Stimulated activated naive CD8-positive, alpha-beta T cell treated with anti-CD3 and anti-CD28 coated beads, Interleukin-15, Interleukin-2, amounts not matched to agents 100 ng/mL and 50 ng/mL, for 24 hours (primary cell): ENCODE data around the gene ZDHHC11B.
"Not testable (repeated sequence)": the region's sequence is repeated elsewhere in the genome, so short reads cannot be mapped to it uniquely, and the experiment has no call there.

Experiments used
- H3K27ac Mint-ChIP-seq: one replicate; pipeline ENCODE4 v1.8.0; 2021; ENCODE audit warnings: mild to moderate bottlenecking, mixed read lengths
- H3K27me3 Mint-ChIP-seq: one replicate; pipeline ENCODE4 v1.8.0; 2021; ENCODE audit warnings: mixed read lengths
- H3K36me3 Mint-ChIP-seq: one replicate; pipeline ENCODE4 v1.8.0; 2021; ENCODE audit warnings: low read depth, mixed read lengths
- H3K4me1 Mint-ChIP-seq: one replicate; pipeline ENCODE4 v1.8.0; 2021; ENCODE audit warnings: low read depth, mixed read lengths
- H3K4me3 Mint-ChIP-seq: one replicate; pipeline ENCODE4 v1.8.0; 2021; ENCODE audit warnings: mild to moderate bottlenecking, mixed read lengths
- H3K9me3 Mint-ChIP-seq: one replicate; pipeline ENCODE4 v1.8.0; 2021; ENCODE audit warnings: mixed read lengths

Gene ZDHHC11B

GRCh38 chr5:784428-785177, at the start of gene ZDHHC11B:
ZDHHC11B (minus strand) TSS chr5:784729; CDS start chr5:766919, 17,810 bp downstream.
- not testable (repeated sequence) for H3K27ac Mint-ChIP-seq, H3K4me1 Mint-ChIP-seq
- H3K4me3 Mint-ChIP-seq, result peak within 1 kb of the TSS; percentile 70

DNA sequence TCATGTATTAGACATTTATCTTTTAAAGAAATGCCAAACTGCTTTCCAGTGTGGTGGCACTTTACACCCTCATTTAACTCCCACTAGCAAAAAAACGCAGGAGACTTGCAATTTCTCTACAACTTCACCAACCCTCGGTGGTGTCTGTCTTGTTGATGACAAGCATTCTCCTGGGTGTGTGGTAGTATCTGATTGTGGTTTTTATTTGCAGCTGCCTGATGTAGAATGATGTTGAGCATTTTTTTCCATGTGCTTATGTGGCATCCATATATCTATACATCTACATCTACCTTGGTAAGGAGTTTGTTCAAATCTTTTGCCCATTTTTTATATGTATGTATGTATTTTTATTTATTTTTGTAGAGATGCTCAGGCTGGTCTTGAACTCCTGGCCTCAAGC, 49.5 kb upstream of the ZDHHC11B start:
- H3K4me3 Mint-ChIP-seq, H3K27ac Mint-ChIP-seq, H3K9me3 Mint-ChIP-seq, H3K36me3 Mint-ChIP-seq, H3K4me1 Mint-ChIP-seq: not testable (repeated sequence)
- H3K27me3 Mint-ChIP-seq, result peaks cover 18% of the 10 kb centered on the region

More at GRCh38 chr5:784428-785177, at the start of gene ZDHHC11B:
- H3K27me3 Mint-ChIP-seq, result peaks cover 13% of the 10 kb centered on the region
- H3K36me3 Mint-ChIP-seq, H3K9me3 Mint-ChIP-seq: not testable (repeated sequence)

DNA sequence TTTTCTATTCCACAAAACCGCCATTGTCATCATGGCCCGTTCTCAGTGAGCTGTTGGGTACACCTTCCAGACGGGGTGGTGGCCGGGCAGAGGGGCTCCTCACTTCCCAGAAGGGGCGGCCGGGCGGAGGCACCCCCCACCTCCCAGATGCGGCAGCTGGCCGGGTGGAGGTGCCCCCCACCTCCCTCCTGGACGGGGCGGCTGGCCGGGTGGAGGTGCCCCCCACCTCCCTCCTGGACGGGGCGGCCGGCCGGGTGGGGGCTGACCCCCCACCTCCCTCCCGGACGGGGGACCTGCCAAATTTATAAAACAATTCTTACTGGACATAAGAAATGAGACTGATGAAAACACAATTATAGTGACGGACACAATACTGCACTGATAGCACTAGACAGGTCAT, 43.7 kb upstream of the ZDHHC11B start:
- H3K27me3 Mint-ChIP-seq, H3K4me3 Mint-ChIP-seq, H3K9me3 Mint-ChIP-seq, H3K27ac Mint-ChIP-seq, H3K4me1 Mint-ChIP-seq: not testable (repeated sequence)
- peaks cover 13% of the 10 kb centered on the region for H3K36me3 Mint-ChIP-seq

DNA sequence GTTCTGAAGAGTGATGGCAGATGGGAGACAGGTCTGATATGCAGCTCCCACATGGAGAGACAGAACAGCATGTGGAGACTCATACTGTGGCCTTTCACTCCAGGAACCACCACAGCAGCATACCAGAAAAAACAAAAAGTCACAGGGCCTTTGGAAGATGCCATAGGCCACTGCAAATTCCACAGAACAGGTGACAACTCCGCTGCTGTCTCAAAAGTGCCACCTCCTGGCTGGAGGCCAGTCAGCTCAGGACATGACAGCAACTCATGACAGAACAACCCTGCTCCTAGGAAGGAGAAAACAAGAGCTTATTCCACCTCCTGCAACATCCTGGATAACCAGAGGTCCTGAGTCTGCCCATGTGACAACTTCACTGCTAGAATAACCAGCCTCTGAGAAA, 41.0 kb upstream of the ZDHHC11B start:
- H3K36me3 Mint-ChIP-seq, result peaks cover 16% of the 10 kb centered on the region
- H3K9me3 Mint-ChIP-seq, H3K27me3 Mint-ChIP-seq, H3K4me1 Mint-ChIP-seq, H3K27ac Mint-ChIP-seq, H3K4me3 Mint-ChIP-seq: not testable (repeated sequence)

DNA sequence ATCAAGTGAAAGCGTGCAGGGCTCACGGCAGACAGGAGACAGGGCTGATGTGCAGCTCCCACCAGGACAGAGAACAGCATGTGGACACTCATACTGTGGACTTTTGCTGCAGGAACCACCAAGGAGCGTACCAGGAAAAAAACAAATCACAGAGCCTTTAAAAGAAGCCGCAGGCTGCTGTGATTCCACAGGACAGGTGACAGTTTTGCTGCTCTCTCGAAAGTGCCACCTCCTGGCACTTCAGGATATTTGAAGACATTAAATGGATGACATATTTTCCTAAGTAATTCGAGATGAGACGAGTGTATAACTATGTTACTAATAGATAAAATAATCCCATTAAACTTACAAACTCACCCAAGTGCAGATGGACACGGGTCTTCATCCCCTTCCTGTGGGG, 37.0 kb upstream of the ZDHHC11B start:
- Mint-ChIP-seq H3K27me3 (peaks cover 5% of the 10 kb centered on the region), H3K36me3 (peaks cover 13% of the 10 kb centered on the region), H3K9me3 (no peaks in the 10 kb centered on the region), H3K4me1 (no peaks in the 10 kb centered on the region), H3K4me3 (no peak overlapping the region), H3K27ac (no peak overlapping the region)

GRCh38 chr5:820245-820644, 35.7 kb upstream of the ZDHHC11B start:
- peaks cover 13% of the 10 kb centered on the region for H3K27me3 Mint-ChIP-seq
- no peak overlapping the region for H3K27ac Mint-ChIP-seq
- peaks cover 5% of the 10 kb centered on the region for H3K9me3 Mint-ChIP-seq
- no peaks in the 10 kb centered on the region for H3K4me1 Mint-ChIP-seq
- no peak overlapping the region for H3K4me3 Mint-ChIP-seq
- H3K36me3 Mint-ChIP-seq, result peaks cover 13% of the 10 kb centered on the region

DNA sequence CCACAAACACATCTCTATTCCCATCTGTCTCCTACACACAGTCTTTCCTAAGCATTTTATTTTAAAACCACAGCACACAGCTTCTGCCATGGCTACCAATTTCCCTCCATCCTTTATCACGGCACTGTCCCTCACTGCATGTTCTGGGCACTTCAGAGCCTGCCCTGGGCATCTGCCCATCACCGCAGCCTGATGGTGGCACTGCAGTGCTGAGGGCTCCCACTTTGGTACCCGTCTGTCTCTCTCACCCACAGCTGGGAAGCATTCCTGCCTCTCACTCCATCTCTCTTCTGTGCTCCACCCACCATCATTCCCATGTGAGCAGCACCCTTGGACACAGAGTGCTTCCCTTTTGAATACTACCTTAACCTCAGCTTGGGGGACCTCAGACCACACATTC, 34.5 kb upstream of the ZDHHC11B start:
- H3K4me3 Mint-ChIP-seq, result no peak overlapping the region
- peaks cover 13% of the 10 kb centered on the region for H3K27me3 Mint-ChIP-seq
- H3K27ac Mint-ChIP-seq, result no peak overlapping the region
- H3K36me3 Mint-ChIP-seq, result peaks cover 8% of the 10 kb centered on the region
- H3K4me1 Mint-ChIP-seq, result no peaks in the 10 kb centered on the region
- H3K9me3 Mint-ChIP-seq, result peaks cover 5% of the 10 kb centered on the region

DNA sequence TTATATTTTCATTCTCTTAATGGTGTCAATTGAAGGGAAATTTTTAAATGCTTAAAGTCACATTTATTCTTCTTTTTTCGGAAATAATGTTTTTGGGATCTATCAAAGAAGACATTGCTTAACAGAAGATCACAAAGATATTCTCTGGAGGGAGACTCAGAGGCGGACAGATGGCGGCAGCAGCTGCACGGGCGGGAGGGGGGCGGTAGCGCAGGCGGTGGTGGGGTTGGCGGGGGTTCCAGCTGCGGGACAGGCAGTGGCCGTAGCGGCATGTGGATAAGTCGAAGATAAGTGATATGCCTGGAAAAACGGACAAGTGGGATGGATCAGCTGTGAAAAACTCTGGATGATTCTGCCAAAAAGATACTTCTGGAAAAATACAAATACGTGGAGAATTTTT, 31.6 kb upstream of the ZDHHC11B start:
- Mint-ChIP-seq H3K4me1 (no peaks in the 10 kb centered on the region), H3K27me3 (peaks cover 21% of the 10 kb centered on the region), H3K36me3 (no peaks in the 10 kb centered on the region), H3K9me3 (peaks cover 5% of the 10 kb centered on the region), H3K4me3 (no peak overlapping the region), H3K27ac (no peak overlapping the region)

DNA sequence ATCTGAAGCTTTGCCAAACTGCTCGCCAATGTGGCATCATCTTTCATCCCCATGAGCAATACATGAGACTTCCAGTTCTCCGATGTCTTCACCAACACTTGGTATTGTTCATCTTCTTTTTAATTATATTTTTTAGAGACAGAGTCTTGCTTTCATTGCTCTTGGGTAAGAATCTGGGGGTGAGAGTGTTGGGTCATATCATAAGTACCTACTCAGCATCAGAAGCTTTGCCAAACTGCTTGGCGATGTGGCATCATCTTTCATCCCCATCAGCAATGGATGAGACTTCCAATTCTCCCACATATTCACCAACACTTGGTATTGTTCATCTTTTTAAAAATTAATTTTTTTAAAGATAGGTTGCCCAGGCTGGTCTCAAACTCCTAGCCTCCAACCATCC, 30.9 kb upstream of the ZDHHC11B start:
- Mint-ChIP-seq H3K9me3 (peaks cover 5% of the 10 kb centered on the region), H3K4me3 (no peak overlapping the region), H3K4me1 (no peaks in the 10 kb centered on the region), H3K27me3 (peaks cover 21% of the 10 kb centered on the region), H3K27ac (no peak overlapping the region), H3K36me3 (no peaks in the 10 kb centered on the region)

DNA sequence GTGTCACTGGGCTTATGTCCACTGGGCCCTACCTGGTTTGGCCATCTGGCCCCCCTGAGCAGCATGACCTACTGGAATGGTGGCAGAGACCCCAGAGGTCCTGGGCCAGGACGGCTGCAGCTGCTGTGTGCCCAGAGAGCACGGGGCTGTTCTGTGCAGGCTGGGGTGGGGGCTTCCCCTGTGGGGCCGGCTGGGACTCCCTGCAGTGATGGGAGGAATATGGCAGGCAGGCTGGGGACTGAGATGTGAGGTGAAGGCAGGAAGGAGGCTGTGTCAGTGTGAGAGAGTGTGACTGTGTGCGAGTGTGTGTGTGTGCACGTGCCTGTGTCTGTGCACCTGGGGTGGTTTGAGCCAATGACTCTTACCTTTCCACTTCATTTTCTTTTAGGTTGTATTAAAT, 29.0 kb upstream of the ZDHHC11B start:
- not testable (repeated sequence) for H3K4me1 Mint-ChIP-seq

DNA sequence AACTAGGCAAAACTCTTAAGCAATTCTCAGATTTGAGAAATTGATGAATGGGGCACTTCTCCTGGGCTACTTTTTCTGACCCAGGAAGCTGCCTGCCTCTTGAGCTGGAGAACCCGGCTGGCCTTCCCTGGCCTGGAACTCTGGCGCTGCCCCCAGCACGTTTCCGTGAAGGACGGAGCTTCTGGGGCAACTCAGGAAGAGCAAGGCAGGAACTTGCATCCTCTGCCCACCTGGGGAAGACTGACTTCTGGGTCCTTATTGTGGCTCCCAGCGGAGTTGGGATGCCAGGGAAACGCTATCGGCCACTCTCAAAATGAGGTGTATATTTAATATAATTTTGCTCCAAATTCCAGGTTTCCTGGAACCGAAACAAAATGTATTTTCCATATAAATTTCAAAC, 26.9 kb upstream of the ZDHHC11B start:
- H3K36me3 Mint-ChIP-seq, H3K9me3 Mint-ChIP-seq, H3K27ac Mint-ChIP-seq, H3K4me1 Mint-ChIP-seq, H3K4me3 Mint-ChIP-seq: not testable (repeated sequence)
- peaks cover 26% of the 10 kb centered on the region for H3K27me3 Mint-ChIP-seq

More for the DNA sequence above, 29.0 kb upstream of the ZDHHC11B start:
- not testable (repeated sequence) for H3K9me3 Mint-ChIP-seq, H3K27ac Mint-ChIP-seq, H3K36me3 Mint-ChIP-seq, H3K4me3 Mint-ChIP-seq
- H3K27me3 Mint-ChIP-seq, result peaks cover 25% of the 10 kb centered on the region

- Mint-ChIP-seq H3K9me3 (peaks cover 16% of the 10 kb centered on the region), H3K27me3 (peaks cover 32% of the 10 kb centered on the region)
- H3K4me1 Mint-ChIP-seq, H3K4me3 Mint-ChIP-seq, H3K36me3 Mint-ChIP-seq, H3K27ac Mint-ChIP-seq: not testable (repeated sequence)
These were observed 23.4 kb upstream of the ZDHHC11B start for GRCh38 chr5:807719-808514.

DNA sequence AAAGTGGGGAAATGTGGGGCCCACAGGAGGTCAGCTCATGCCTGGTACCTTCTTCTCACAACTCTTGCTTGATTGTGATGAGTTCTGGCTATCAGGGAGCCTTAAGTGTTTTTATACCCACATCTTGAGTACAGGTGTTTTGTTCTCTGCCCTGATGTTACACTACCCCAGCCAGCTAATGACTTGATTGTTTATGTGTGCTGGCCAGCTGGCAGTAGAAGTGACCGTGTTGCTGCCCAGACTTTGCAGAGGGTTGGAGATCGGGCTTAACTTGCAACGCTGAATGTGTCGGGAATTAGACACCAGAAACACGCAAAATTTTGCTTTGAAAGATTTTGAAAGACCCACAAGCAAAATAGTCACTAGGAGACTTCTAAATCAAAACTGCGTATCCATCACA, 16.9 kb upstream of the ZDHHC11B start:
- Mint-ChIP-seq H3K9me3 (peaks cover 21% of the 10 kb centered on the region), H3K27me3 (peaks cover 35% of the 10 kb centered on the region), H3K4me1 (no peaks in the 10 kb centered on the region), H3K27ac (no peak overlapping the region), H3K4me3 (no peak overlapping the region), H3K36me3 (peaks cover 7% of the 10 kb centered on the region)

DNA sequence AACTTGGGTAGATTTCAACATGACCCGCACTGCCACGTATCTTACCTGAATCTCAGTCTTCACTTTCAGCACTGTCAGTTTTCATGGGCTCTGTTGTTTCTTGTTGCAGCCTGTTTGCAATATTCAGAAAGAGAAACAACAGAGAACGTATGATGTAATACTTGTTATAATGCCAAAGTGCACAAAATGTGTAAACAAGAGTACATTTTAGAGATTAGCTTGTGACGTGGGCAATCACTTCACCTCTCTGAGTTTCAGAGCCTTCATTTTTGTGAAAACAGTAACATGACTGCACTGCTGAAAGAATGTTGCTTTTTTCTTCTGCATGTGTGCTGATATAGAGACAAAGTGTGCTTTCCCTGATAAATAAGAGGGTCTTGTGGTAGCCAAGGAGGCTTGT, 16.5 kb upstream of the ZDHHC11B start:
- not testable (repeated sequence) for H3K27ac Mint-ChIP-seq, H3K4me3 Mint-ChIP-seq, H3K4me1 Mint-ChIP-seq, H3K36me3 Mint-ChIP-seq
- Mint-ChIP-seq H3K27me3 (peaks cover 35% of the 10 kb centered on the region), H3K9me3 (peaks cover 21% of the 10 kb centered on the region)

- H3K4me3 Mint-ChIP-seq, H3K27ac Mint-ChIP-seq, H3K4me1 Mint-ChIP-seq, H3K36me3 Mint-ChIP-seq: not testable (repeated sequence)
- Mint-ChIP-seq H3K9me3 (peaks cover 20% of the 10 kb centered on the region), H3K27me3 (peaks cover 35% of the 10 kb centered on the region)
These were observed 14.1 kb upstream of the ZDHHC11B start for GRCh38 chr5:798505-799138.
